Omental fat pad (tissue), 4 donors: Measurements from ENCODE around the gene WDR49. TPM values are rescaled to one million over a fixed set of nuclear protein-coding genes. Genes with fewer than 3 reads are reported as not detected.

Source experiments
- ATAC-seq: fragments of 150-250 bp; one replicate; pipeline ENCODE4 v1.9.1; 2016; ENCODE audit warnings: mild to moderate bottlenecking, moderate library complexity; ENCODE audit not compliant: low FRiP score
- DNase-seq: peaks from one replicate; pipeline ENCODE4 v3.0.0-alpha.2; 2019; ENCODE audit warnings: low spot score
- total RNA-seq, 4 donors: library from RNA; depleted of rRNA; stranded (reverse); fragments of >200 nt; gene quantifications; one replicate each; pipeline ENCODE4 v1.1.0, GENCODE V29; 2016
- TF ChIP-seq, protein P1 (sequence below), 3 donors: fragments of 450-650 bp; IDR thresholded peaks; one replicate each; pipeline ENCODE4 v1.5.1; 2016 to 2017; ENCODE audit warnings: antibody characterized with exemption in 3 of 3, mild to moderate bottlenecking in 3 of 3, moderate library complexity in 2 of 3

Gene WDR49
- total RNA-seq, 4 donors from 2014 or later = 0.31 to 3.2 (median 1.0) TPM

DNA sequence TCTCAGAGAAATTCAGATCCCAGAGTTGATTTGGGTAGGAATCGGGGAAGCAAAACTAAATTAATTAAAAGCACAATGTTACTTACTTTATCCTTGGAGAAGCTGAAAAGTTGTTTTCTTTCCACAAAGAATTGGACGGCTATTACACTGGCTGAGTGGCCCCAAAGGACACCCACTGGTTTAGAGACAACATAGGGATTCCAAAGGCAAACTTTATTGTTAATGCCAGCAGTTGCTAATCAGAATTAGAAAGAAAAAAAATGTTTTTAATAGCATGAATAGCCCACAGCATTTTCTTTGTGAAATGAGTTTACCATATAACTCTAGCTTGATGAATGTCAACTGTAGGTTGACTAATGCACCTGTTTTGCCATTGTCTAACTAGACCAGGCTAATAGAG lies 51.7 kb downstream of the WDR49 start:
- ATAC-seq = no peak
- TF ChIP-seq, protein P1, sequence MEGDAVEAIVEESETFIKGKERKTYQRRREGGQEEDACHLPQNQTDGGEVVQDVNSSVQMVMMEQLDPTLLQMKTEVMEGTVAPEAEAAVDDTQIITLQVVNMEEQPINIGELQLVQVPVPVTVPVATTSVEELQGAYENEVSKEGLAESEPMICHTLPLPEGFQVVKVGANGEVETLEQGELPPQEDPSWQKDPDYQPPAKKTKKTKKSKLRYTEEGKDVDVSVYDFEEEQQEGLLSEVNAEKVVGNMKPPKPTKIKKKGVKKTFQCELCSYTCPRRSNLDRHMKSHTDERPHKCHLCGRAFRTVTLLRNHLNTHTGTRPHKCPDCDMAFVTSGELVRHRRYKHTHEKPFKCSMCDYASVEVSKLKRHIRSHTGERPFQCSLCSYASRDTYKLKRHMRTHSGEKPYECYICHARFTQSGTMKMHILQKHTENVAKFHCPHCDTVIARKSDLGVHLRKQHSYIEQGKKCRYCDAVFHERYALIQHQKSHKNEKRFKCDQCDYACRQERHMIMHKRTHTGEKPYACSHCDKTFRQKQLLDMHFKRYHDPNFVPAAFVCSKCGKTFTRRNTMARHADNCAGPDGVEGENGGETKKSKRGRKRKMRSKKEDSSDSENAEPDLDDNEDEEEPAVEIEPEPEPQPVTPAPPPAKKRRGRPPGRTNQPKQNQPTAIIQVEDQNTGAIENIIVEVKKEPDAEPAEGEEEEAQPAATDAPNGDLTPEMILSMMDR (IDR thresholded peaks at IDR 0.05) = no peak
- no peak for DNase-seq

DNA sequence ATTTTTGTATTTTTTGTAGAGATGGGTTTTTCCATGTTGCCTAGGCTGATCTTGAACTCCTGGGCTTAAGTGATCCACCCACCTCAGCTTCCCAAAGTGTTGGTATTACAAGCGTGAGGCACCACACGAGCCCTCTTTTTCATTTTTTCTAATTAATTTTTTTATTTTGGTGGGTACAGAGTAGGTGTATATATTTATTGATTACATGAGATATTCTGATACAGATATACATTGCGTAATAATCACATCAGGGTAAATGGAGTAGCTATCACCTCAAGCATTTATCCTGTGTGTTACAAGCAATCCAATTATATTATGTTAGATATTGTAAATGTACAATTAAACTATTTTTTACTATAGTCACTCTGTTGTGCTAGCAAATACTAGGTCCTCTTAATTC lies 66.1 kb downstream of the WDR49 start:
- DNase-seq (no peak), ATAC-seq (no peak)
- TF ChIP-seq, protein P1 (IDR thresholded peaks at IDR 0.05) = no peak

DNA sequence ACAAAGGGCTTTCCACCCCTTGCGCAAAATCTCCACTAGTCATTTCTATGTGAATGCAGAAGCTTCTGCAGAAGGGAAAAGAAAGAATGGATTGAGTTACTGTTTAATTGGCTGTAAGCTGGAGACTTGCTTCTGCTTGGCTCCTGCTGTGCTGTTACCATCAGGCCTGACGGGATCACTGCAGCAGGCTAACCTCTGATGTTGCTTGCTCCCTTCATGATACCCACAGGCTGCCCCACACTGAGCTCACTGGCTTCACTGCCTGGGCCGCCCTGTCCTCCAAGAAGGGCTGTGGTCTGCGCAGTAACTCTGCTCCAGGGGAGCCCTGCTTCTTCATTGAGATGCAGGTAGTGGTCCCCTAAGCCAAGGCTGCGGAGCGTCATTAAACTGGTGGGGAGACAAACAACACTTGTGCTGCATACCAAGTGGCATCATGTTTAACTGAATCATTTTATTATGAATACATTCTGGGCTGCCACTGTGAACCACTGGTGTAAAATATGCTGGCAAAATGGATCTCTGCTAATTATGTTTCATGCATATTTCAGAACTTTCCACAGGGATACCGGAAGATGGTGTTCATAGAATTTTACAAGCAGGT lies 78.6 kb downstream of the WDR49 start:
- DNase-seq (no peak), ATAC-seq (no peak)
- TF ChIP-seq, protein P1 (IDR thresholded peaks at IDR 0.05) = no peak

DNA sequence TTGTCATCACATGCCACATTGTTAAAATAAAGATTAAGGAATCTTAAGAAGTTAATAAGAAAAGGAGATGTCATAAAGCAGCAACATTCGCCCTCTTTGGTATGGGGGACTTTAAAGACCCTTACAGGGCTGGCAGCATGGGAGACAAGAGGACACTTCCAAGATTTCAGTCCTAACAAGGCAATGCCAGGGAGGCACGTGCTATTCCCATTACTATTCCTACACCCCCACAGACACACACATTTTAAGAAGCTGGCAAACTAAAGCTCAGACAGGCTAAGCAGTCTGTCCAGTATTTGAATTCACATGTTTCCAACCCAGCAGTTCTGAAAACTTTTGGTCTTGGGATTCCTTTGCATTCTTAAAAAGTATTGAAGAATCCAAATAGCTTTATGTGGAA lies 80.8 kb downstream of the WDR49 start:
- no peak for ATAC-seq
- TF ChIP-seq, protein P1 (IDR thresholded peaks at IDR 0.05) = no peak

DNA sequence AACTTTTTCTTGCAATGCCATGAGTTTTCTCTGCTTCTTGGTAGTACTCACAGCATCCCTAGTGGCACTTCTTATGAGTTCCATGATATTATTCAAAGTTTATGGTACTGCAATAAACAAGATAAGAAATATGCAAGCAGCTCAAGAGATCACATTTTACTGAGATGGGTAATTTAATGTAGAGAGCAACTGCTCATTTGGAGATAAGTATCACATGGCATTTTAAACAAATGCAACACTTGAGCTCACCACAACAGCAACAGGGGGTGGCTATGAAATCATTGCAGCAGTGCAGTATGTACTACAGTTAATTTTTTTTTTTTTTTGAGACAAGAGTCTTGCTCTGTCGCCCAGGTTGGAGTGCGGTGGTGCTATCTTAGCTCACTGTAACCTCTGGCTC lies 85.1 kb downstream of the WDR49 start:
- DNase-seq (no peak), ATAC-seq (no peak)
- TF ChIP-seq, protein P1 (IDR thresholded peaks at IDR 0.05) = no peak

More for the DNA sequence above, 80.8 kb downstream of the WDR49 start:
- DNase-seq = no peak

DNA sequence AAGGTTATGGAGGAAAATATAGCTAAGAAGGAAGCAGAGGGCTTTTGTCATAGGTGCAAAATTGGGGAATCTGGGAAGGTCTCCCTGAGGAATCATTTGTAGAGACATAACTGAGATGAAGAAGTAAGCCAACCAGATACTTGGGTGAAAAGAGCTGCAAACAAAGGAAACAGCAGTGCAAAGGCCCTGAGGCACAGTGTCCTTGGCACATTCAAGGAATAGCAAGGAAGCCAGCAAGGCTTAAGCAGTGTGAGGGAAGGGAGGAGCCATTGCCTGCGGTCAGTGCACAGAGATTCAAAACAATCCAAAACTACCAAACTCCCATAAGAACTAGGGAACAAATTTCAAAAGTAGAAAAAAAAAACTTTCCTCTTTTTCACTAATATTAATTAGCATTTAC lies 88.3 kb downstream of the WDR49 start:
- no peak for ATAC-seq
- TF ChIP-seq, protein P1 (IDR thresholded peaks at IDR 0.05) = no peak
- no peak for DNase-seq

DNA sequence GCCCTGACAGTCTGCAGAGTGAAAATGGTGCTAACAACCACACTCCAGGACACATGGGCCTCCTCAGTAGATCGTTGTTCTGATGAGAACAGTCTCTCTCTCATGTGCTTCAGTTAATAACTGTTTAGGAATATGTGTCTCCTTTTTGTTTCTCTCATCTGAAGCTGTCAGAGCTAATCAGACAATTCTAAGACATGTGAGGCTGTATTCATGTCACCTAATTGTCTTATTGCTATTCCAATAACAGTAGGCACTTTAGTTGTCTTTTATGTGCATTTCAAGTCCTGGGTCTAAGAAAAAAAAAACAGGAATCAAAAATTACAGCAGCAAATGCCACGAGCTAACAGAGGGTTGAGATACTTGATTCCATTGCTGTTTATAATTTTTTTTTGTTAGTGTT lies 89.1 kb downstream of the WDR49 start:
- DNase-seq = no peak
- no peak for ATAC-seq
- TF ChIP-seq, protein P1 (IDR thresholded peaks at IDR 0.05) = no peak
